ENCODE results near the gene PTPRF.
"Not testable (repeated sequence)": the region's sequence is repeated elsewhere in the genome, so short reads cannot be mapped to it uniquely, and the experiment has no call there.

The PTPRF gene

GRCh38 chr1:43622901-43623780 is 92.5 kb downstream of the PTPRF start:
- Mint-ChIP-seq H3K36me3 (ENCODE audit: low read depth) (no peaks in the 10 kb centered on the region), H3K4me1 (ENCODE audit: low read depth) (no peaks in the 10 kb centered on the region), H3K27me3 (no peaks in the 10 kb centered on the region), H3K9me3 (no peaks in the 10 kb centered on the region), H3K4me3 (no peak overlapping the region), H3K27ac (no peak overlapping the region)
- intact Hi-C loops (cut with micrococcal nuclease) = no loop called here

- Mint-ChIP-seq H3K4me1 (ENCODE audit: low read depth) (no peaks in the 10 kb centered on the region), H3K27ac (no peak overlapping the region), H3K27me3 (no peaks in the 10 kb centered on the region), H3K9me3 (no peaks in the 10 kb centered on the region), H3K4me3 (no peak overlapping the region), H3K36me3 (ENCODE audit: low read depth) (no peaks in the 10 kb centered on the region)
- intact Hi-C loops (cut with micrococcal nuclease) = no loop called here
These were observed 94.5 kb downstream of the PTPRF start for GRCh38 chr1:43625063-43625780.

- intact Hi-C loops (cut with micrococcal nuclease) = no loop called here
- Mint-ChIP-seq H3K4me3 (no peak overlapping the region), H3K27ac (no peak overlapping the region), H3K9me3 (no peaks in the 10 kb centered on the region), H3K27me3 (peaks cover 5% of the 10 kb centered on the region), H3K36me3 (ENCODE audit: low read depth) (no peaks in the 10 kb centered on the region), H3K4me1 (ENCODE audit: low read depth) (no peaks in the 10 kb centered on the region)
These were observed 101.5 kb downstream of the PTPRF start for GRCh38 chr1:43632135-43632670.

GRCh38 chr1:43634721-43635120 is 104.0 kb downstream of the PTPRF start:
- intact Hi-C loops (cut with micrococcal nuclease) = no loop called here
- Mint-ChIP-seq H3K4me1 (ENCODE audit: low read depth) (no peaks in the 10 kb centered on the region), H3K4me3 (no peak overlapping the region), H3K27ac (no peak overlapping the region), H3K27me3 (peaks cover 5% of the 10 kb centered on the region), H3K36me3 (ENCODE audit: low read depth) (no peaks in the 10 kb centered on the region), H3K9me3 (no peaks in the 10 kb centered on the region)

GRCh38 chr1:43636006-43636641 is 105.4 kb downstream of the PTPRF start:
- H3K9me3 Mint-ChIP-seq = no peaks in the 10 kb centered on the region
- no peak overlapping the region for H3K27ac Mint-ChIP-seq
- no peaks in the 10 kb centered on the region for H3K27me3 Mint-ChIP-seq
- no peak overlapping the region for H3K4me3 Mint-ChIP-seq
- no peaks in the 10 kb centered on the region for H3K36me3 Mint-ChIP-seq (ENCODE audit: low read depth)
- no peaks in the 10 kb centered on the region for H3K4me1 Mint-ChIP-seq (ENCODE audit: low read depth)
- intact Hi-C loops (cut with micrococcal nuclease) = no loop called here

GRCh38 chr1:43637267-43637666 is 106.6 kb downstream of the PTPRF start:
- Mint-ChIP-seq H3K36me3 (ENCODE audit: low read depth) (no peaks in the 10 kb centered on the region), H3K4me1 (ENCODE audit: low read depth) (no peaks in the 10 kb centered on the region), H3K9me3 (no peaks in the 10 kb centered on the region), H3K27me3 (no peaks in the 10 kb centered on the region), H3K4me3 (no peak overlapping the region), H3K27ac (no peak overlapping the region)
- intact Hi-C loops (cut with micrococcal nuclease) = no loop called here

GRCh38 chr1:43638381-43638780 is 107.7 kb downstream of the PTPRF start:
- H3K27me3 Mint-ChIP-seq; intact Hi-C loops (cut with micrococcal nuclease); H3K36me3 Mint-ChIP-seq (ENCODE audit: low read depth); H3K4me3 Mint-ChIP-seq; H3K9me3 Mint-ChIP-seq; H3K4me1 Mint-ChIP-seq (ENCODE audit: low read depth); H3K27ac Mint-ChIP-seq: not testable (repeated sequence)

- H3K36me3 Mint-ChIP-seq (ENCODE audit: low read depth) = no peaks in the 10 kb centered on the region
- no peaks in the 10 kb centered on the region for H3K9me3 Mint-ChIP-seq
- no peaks in the 10 kb centered on the region for H3K27me3 Mint-ChIP-seq
- H3K4me1 Mint-ChIP-seq (ENCODE audit: low read depth) = no peaks in the 10 kb centered on the region
- H3K27ac Mint-ChIP-seq = no peak overlapping the region
- intact Hi-C loops (cut with micrococcal nuclease) = loop anchor here (10.0 kb wide), 1 partner anchor 115 kb away; no protein-coding TSS in a partner anchor
- no peak overlapping the region for H3K4me3 Mint-ChIP-seq
These were observed 109.5 kb downstream of the PTPRF start for GRCh38 chr1:43639976-43640794.

- Mint-ChIP-seq H3K36me3 (ENCODE audit: low read depth) (peaks cover 2% of the 10 kb centered on the region), H3K27ac (no peak overlapping the region), H3K4me1 (ENCODE audit: low read depth) (peaks cover 12% of the 10 kb centered on the region), H3K9me3 (no peaks in the 10 kb centered on the region), H3K4me3 (no peak overlapping the region), H3K27me3 (no peaks in the 10 kb centered on the region)
- intact Hi-C loops (cut with micrococcal nuclease) = loop anchor here (10.0 kb wide), 1 partner anchor 120 kb away; no protein-coding TSS in a partner anchor
These were observed 113.9 kb downstream of the PTPRF start for GRCh38 chr1:43644558-43644957.

- H3K36me3 Mint-ChIP-seq (ENCODE audit: low read depth) = peaks cover 11% of the 10 kb centered on the region
- no peak overlapping the region for H3K27ac Mint-ChIP-seq
- H3K4me1 Mint-ChIP-seq (ENCODE audit: low read depth) = peaks cover 13% of the 10 kb centered on the region
- H3K9me3 Mint-ChIP-seq = no peaks in the 10 kb centered on the region
- H3K27me3 Mint-ChIP-seq = no peaks in the 10 kb centered on the region
- H3K4me3 Mint-ChIP-seq = no peak overlapping the region
- intact Hi-C loops (cut with micrococcal nuclease) = loop anchor here (10.0 kb wide), 1 partner anchor 121 kb away; no protein-coding TSS in a partner anchor
These were observed 114.8 kb downstream of the PTPRF start for GRCh38 chr1:43645461-43645860.

- not testable (repeated sequence) for H3K4me3 Mint-ChIP-seq, H3K27me3 Mint-ChIP-seq, H3K27ac Mint-ChIP-seq, H3K9me3 Mint-ChIP-seq
- H3K36me3 Mint-ChIP-seq (ENCODE audit: low read depth) = peaks cover 15% of the 10 kb centered on the region
- intact Hi-C loops (cut with micrococcal nuclease) = loop anchor here (10.0 kb wide), 1 partner anchor 123 kb away; no protein-coding TSS in a partner anchor
- peaks cover 30% of the 10 kb centered on the region for H3K4me1 Mint-ChIP-seq (ENCODE audit: low read depth)
These were observed 116.6 kb downstream of the PTPRF start for GRCh38 chr1:43647331-43647730.

- intact Hi-C loops (cut with micrococcal nuclease) = loop anchor here (10.0 kb wide), 1 partner anchor 124 kb away; no protein-coding TSS in a partner anchor
- Mint-ChIP-seq H3K27me3 (no peaks in the 10 kb centered on the region), H3K9me3 (no peaks in the 10 kb centered on the region), H3K4me3 (no peak overlapping the region), H3K27ac (peak overlapping the region; percentile 94), H3K4me1 (ENCODE audit: low read depth) (peaks cover 35% of the 10 kb centered on the region), H3K36me3 (ENCODE audit: low read depth) (peaks cover 24% of the 10 kb centered on the region)
These were observed 117.7 kb downstream of the PTPRF start for GRCh38 chr1:43648221-43648847.

Measured in dendritic cell treated with granulocyte-macrophage colony-stimulating factor and Interleukin-4, amounts not matched to agents 40 ng/mL and 50 ng/mL, for 4 days (primary cell).